GM18873 (cell line): ENCODE data around the gene MTG1.

Experiments used
- ATAC-seq: cut with Tn5 transposase; IDR thresholded peaks from one replicate; pipeline ENCODE4 v1.9.1; 2021; ENCODE audit warnings: mild to moderate bottlenecking, moderate library complexity, moderate number of reproducible peaks; ENCODE audit not compliant: unreplicated experiment, low FRiP score

Gene MTG1

GRCh38 chr10:133444342-133445267 lies 50.6 kb downstream of the MTG1 start:
- no peak for ATAC-seq

GRCh38 chr10:133445268-133445732 lies 51.3 kb downstream of the MTG1 start:
- ATAC-seq, result no peak

- no peak for ATAC-seq
Observed at GRCh38 chr10:133445751-133446708, 52.1 kb downstream of the MTG1 start.

- no peak for ATAC-seq
Observed at GRCh38 chr10:133446979-133447378, 53.0 kb downstream of the MTG1 start.

GRCh38 chr10:133448120-133448519 lies 54.2 kb downstream of the MTG1 start:
- ATAC-seq, result no peak

- no peak for ATAC-seq
Observed at GRCh38 chr10:133451346-133451745, 57.4 kb downstream of the MTG1 start.

GRCh38 chr10:133452453-133452852 lies 58.5 kb downstream of the MTG1 start:
- no peak for ATAC-seq

- no peak for ATAC-seq
Observed at GRCh38 chr10:133453516-133454203, 59.7 kb downstream of the MTG1 start, which contains the start of gene SCART1. TSS of gene SCART1 (plus strand) at chr10:133453945. CDS start at chr10:133453998, 53 bp downstream.

GRCh38 chr10:133454204-133454893 lies 60.4 kb downstream of the MTG1 start:
- no peak for ATAC-seq

GRCh38 chr10:133455196-133455595 lies 61.2 kb downstream of the MTG1 start:
- no peak for ATAC-seq

GRCh38 chr10:133455611-133456031 lies 61.7 kb downstream of the MTG1 start:
- no peak for ATAC-seq

GRCh38 chr10:133456041-133456951 lies 62.3 kb downstream of the MTG1 start:
- no peak for ATAC-seq

GRCh38 chr10:133457100-133457841 lies 63.3 kb downstream of the MTG1 start:
- ATAC-seq, result no peak

- no peak for ATAC-seq
Observed at GRCh38 chr10:133458021-133458709, 64.2 kb downstream of the MTG1 start.

- ATAC-seq, result no peak
Observed at GRCh38 chr10:133458710-133459453, 64.9 kb downstream of the MTG1 start.

GRCh38 chr10:133459454-133460207 lies 65.7 kb downstream of the MTG1 start:
- ATAC-seq, result no peak
